HG02678 (cell line): ENCODE data around the gene SMIM36.
A peak's percentile ranks its signal among the peaks of the same experiment; 100 is the strongest.
"Not testable (repeated sequence)": the region's sequence is repeated elsewhere in the genome, so short reads cannot be mapped to it uniquely, and the experiment has no call there.

Experiments
- ATAC-seq: cut with Tn5 transposase; IDR thresholded peaks from one replicate; pipeline ENCODE4 v1.9.1; 2021; ENCODE audit warnings: mild to moderate bottlenecking, moderate library complexity; ENCODE audit not compliant: unreplicated experiment

Gene SMIM36

DNA sequence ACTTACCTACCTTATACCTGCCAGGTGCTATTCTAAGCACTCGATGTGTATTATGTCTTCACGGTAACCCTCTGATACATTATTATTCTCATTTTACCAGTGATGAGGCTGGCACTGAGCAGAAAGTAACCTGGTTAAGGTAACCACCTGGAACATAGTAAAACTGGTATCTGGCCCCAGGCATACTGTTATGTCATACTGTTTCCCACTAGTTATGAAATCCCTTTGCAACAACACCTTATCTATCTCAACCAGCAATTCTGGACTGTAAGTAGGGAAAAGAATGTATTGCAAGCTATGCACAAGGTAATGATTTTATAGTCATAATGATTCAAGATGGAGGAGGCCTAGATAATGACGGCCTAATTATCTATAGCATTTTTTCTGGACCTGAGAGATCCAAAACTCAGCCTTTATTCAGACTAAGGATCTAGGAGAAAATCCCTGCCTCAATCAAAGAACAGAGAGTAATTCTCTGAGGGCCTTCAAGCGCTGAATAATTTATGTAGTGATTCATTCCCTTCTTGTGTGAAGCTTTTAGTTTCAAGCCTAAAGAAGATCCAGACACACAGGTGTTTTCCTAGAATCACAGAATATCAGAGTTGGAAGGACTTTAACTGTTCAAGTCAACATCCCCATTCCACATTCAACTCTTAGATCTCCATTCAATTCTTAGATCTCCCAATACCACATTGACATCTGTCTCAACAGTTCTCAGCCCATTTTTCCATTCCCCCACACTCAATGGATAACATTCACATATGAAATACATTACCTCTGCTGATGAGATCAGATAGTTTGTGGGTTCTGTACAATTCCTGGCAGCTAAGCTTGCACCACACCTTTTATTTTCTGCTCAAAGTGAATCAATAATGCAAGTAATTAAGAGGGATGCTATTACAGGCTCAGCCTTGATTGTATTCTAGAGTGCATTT lies 74.8 kb downstream of the SMIM36 start:
- peak; percentile 25 for ATAC-seq

DNA sequence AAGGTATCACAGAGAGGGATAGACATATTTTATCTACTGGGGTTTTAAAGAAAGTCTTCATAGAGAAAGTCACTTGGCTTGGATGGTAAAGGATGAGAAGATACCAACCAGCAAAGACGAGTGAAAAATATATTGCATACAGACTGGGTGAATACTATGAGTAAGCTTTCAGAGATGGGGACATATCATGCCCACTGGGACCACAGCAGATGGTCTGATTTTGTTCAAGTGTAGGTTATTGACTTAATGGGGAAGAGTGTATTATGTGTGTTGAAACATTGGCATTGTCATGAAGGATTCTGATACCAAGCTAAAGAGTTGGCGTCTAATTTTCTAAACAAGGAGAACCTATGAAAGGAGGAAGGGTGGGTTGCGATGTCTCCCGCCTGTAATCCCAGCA lies 75.8 kb downstream of the SMIM36 start:
- no peak for ATAC-seq

DNA sequence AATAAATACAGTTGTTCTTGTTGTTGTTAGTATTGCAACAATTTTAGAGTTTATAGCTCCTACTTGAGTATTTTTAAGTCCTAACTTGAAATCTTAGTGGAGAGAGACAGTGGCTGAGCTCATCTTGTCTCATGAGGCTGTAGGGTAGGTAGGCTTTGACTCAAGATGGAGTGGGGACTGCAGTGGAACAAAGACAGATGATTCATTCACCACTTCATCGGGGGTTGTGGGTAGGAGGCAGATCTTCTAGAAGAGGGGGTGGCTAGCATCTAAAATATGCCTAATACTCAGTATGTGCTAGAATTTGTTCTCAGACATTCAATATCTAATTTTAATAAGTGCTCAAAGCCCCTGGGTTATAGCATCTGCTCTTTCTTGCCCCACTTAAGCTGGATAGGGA lies 76.5 kb downstream of the SMIM36 start:
- no peak for ATAC-seq

DNA sequence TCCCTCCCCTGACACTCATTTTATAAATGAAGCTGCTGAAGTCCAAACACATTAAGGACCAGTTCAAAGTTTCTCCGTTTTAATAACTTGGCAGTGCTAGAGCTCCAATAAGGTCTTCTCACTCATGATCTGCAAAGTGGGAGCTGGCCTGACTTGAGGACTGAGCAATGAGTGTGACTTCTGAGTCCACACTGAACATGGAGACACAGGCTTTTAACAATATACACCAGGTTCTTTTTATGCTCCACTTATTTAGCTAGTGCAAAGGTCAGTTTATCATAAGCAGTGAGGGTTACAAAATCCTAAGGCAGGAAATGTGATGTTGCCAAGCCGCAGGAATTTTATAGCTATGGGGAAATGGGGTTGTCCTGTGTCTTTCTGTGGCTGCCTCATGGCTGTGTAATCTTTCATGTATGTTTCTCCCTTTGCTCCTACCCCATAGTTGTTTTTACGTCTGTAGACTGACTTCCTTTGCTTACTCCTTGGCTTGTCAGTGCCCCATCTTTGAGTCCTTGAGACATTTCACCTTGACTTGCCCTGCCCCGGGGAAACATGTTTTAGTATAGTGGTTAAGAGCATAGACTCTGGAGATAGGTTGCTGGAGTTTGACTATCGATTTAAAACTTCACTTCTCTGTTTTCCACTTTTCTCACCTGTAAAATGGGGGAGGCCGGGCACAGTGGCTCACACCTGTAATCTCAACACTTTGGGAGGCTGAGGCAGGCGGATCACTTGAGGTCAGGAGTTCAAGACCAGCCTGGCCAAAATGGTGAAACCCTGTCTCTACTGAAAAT lies 77.4 kb downstream of the SMIM36 start:
- no peak for ATAC-seq

DNA sequence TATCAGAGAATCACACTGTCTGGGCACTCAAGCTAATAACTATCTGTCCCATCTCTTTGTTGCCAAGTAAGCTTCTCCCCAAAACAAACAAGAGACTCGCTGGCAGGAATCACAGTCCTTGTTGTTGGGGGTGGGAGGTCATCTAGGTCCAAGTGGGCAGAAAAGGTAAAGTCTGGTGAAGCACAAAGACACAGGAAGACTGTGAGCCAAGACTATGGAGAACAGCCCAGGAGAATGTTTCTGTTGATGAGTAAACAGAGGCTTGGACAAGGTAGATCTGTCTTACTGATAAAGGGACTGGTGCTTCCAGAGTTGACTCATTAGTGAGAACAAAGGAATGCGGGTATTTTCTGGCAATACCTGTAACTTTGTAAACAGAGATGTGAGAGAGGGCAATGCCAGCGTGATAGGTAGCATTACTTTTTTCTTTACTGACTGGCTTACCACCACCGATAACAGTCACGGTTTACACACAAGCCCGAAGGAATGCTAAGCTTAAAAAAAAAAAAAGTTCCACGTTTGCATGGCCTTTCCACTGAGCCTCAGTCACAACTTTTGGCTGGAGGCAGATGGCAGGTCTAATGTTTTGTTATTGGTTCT lies 78.1 kb downstream of the SMIM36 start:
- no peak for ATAC-seq

DNA sequence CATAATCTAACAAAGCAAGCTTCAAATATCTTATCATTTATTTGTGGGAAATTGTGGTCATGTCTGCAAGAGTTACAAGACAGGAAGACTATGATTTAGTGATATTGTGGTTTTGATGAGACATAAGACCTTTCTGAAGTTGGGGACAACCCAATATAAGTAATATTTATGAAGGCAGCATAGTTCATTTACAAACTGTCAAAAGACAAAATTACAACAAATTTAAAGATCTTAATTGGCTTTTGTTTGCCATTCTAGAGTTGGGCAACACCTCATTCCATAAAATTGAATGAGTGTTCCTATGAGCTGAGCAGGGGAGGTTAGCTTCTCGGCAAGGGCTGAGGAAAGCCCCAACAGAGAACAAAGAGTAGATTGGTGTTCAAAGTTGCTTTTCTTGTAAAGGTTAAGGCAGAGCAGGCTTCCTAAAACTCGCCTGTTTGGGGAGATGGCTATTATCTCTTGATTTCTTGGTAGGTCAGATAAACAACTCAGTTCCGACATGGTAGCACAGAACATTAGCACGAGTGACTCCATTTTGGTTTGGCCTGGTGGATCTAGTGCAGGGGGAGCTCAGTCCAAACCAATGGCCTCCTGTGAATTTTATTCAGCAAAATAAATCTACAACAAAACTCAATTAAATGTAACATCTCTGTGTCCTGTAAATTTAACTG lies 78.8 kb downstream of the SMIM36 start:
- ATAC-seq, result no peak

DNA sequence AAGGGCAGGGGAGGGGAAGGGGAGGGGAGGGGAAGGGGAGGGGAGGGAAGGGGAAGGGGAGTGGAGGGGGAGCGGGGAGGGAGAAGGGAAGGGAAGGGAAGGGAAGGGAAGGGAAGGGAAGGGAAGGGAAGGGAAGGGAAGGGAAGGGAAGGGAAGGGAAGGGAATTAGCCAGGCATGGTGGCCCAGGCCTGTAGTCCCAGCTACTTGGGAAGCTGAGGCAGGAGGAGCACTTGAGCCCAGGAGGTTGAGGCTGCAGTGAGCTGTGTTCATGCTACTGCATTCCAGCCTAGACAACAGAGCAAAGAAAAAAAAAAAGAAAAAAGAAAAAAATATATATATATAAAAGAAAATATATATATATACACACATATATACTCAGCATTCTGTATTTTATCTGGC lies 79.3 kb downstream of the SMIM36 start:
- not testable (repeated sequence) for ATAC-seq

DNA sequence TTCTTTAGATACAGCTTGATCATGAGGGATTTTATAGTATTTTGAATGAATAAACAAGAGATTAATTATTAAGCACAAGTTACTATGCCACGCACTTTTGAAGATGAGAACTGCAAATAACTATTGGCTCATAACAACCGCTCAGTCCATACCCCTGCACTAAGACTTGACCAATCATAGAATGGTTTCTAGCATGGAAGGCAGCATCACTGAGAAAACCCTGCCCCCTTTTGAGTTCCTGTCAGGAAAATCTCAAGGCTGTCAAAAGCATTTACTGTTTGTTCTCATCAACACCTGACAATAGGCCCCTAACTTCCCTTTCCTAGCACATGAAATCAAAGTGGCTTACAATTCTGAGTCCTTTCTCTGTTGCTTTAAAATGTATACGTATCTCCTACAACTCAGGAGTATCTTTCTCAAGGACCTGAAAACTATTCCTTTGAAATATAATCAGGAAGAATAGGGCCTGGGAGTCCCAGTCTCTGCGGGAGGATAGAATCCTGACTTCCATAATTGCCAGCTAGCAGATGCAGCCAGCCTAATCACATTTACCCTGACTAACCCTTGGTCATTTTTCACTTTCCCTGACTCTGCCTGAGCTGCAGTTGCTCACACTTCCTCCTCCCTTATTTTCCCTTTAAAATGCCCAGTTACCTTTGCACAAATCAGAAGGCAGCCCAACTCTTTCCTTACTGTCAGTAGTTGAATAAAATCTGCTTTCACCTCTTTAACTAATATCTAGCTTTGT lies 80.5 kb downstream of the SMIM36 start:
- ATAC-seq, result no peak

DNA sequence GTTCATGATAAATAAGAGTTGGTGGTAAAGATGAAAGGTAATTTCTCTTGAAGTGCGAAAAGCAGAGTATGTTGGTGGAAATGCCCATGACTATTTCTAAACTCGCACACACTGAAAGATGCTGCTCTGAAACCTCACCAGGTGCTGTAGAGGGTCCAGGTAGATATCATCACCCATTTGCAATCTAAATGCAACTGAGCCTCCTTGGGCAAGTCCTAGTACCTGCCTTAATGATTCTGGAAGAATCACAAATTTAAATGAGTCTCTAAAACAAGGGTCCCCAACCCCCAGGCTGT lies 83.7 kb downstream of the SMIM36 start:
- peak; percentile 33 for ATAC-seq

DNA sequence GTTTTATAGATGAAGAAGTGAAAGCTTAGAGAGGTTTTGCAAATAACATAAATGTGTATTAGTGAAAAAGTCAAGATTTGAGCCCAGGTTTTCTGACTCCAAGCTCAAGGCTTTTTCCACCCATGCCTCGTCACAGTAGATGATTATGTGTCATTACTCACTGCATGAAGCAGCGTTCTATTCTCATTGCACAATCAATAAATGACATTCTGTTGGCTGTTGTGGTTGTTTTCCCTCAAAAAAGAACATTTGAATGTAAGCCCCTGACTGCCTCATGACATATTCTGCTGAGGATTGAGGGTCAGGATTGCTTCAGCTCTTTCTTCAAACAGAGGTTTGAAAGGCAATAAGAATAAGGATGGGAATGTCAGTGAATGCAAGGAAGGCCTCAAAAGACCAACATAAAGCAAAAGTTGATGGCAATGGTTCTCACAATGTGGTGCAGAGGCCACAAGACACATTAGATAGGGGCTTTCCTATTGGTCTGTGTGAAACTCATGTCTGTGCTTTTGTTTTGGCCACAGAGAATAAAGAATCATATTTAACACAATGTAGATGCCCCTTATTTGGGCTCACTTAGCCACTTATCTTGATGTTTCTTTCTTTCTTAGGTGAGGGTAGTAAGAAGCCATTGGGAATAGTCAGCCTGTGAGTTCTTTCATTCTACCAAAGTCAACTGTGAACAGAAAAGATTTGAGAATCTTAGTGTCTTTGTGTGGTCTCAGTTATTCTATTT lies 84.2 kb downstream of the SMIM36 start:
- ATAC-seq, result peak; percentile 65

DNA sequence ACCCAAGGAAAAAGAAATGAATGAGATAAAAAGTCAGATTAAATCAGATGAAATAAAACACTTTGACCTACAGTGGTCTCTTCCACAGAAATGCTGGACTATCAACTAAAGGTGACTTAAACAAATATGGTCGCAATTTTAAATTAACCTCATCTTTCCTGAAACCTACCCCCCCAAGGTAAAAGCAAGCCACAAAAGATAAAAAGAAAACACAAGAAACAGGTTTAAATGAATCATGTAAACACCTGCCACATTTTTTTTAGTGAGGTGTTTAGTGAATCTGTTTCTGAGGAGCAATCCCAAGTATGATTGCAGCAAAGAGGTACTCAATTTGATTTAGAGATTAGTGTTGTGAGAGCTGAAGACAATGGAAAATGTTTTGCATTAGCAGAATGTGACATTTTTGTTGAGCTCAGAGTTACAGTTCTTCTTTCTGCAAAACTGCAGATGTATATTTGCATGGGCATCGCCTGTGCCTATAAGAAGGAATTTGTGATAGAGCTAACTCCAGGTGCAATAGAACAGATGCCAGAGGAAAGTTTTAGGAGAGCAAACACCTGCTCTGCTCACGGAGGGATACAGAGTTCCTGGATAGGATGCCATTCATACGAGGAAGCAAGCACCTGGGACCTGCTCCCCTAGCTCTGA lies 86.2 kb downstream of the SMIM36 start:
- no peak for ATAC-seq

DNA sequence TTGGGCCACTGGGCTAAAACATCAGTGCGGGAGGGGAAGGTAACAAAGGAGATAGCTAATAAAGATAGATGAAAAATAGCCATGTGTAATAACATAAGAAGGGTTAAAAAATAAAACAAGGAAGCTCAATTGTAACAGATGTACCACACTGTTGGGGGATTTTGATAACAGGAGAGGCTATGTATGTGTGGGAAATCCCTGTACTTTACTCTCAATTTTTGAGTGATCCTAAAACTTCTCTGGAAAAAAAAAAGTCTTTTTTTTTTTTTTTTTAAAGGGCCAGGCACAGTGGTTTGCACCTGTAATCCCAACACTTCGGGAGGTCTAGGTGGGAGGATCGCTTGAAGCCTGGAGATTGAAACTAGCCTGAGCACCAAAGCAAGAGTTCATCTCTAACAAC lies 87.7 kb downstream of the SMIM36 start:
- ATAC-seq, result no peak

DNA sequence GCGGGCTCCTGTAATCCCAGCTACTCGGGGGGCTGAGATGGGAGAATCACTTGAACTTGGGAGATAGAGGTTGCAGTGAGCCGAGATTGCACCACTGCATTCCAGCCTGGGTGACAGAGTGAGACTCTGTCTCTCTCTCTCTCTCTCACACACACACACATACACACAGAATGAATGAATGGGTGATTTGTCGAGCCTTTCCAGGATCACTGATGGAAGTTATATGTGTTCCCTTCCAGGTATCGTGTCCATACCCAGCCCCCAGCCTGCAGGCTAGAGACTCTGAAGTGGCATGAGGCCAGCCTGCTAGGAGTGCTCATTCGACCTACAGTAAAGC lies 88.5 kb downstream of the SMIM36 start:
- ATAC-seq, result not testable (repeated sequence)

DNA sequence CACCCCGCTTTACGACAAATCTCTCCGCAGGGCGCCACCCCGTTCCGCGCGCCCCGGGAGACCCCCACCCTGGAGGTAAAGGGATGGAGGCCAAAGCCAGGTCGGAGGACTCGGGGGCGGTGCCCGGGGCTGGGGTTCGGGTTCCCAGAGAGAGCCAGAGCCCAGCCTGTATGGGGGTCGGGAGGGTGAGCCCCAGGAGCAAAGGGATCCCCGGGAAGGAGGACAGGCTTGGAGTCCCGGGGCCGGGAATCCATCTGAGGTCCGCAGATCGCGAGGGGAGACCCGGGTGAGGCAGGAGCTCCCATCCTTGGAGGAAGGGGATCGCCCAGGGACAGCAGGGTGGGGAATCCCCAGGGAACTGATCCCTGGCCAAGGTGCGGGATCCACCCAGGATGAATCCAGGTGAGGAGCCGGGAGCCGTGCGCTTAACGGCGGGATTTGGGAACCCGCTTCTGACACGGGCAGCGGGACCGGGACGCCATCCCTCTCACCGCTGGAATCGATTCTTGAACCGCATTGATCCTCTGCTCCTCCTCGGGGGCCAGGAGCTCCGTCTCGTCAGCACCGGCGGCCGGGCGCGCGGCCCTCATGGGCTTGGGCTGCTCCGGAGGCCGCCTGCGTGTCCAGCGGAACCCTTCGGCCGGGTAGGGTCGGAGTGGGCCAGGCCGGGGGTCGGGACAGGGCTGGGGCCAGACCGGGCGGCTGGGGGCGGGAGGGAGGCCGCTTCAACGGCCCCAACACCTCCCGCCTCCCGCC lies 89.9 kb downstream of the SMIM36 start, which contains the start of gene MMD:
TSS of gene MMD (minus strand) at position 657 of the 756 bp plus-strand sequence. CDS start at position 517, 140 bp downstream.
- peak; percentile 5 for ATAC-seq

DNA sequence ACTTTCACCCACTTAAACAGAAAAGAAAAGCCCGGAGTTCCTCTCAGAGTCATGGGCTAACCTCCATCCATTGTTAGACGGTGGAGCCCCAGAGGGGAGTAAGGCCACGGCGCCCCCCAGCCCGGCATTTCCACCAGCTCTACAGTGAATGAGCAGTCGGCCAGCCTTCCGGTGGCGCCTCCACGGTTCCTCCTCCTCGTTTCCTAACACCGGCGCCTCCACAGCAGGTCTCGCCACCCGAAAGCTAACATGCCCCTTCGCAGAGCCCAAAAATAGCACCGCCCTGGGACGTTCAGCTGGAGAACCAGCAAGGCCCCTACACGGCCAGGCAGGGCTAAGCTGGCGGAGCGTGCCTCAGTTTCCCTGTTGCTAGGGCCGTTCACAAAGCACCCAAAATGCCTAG lies 90.5 kb downstream of the SMIM36 start:
- no peak for ATAC-seq

DNA sequence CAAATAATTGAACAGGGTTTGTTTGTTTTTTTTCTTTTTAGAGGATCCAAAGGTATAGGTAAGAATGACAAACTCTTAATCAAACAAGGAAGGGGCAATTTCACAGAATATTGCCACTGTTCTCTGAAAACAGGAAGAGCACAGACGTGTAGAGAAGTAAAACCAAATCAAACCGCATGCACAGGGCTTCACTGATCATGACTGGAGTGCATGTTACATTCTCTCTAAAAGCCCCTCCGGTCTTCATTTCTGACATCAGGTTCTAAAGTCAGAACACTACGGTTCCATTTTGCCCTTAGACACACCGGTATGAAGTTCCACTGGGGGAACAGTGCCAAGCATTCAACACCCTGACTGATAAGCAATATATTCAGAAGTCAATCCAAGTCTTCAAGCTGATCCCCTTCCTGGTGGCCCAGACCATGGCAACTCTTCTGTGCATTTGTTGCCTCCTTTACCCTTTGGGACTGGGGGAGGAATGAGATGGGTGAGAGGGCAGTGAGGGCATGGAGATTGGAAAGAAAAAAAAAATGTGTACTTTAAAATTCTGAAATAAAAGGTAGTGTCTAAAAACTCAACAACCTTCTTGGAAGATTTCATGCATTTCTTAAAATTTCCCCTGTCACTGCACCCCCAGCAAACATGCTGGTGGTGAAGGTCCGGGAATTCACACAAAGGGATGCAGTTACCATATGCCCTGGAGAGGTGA lies 91.0 kb downstream of the SMIM36 start:
- ATAC-seq, result peak; percentile 35

DNA sequence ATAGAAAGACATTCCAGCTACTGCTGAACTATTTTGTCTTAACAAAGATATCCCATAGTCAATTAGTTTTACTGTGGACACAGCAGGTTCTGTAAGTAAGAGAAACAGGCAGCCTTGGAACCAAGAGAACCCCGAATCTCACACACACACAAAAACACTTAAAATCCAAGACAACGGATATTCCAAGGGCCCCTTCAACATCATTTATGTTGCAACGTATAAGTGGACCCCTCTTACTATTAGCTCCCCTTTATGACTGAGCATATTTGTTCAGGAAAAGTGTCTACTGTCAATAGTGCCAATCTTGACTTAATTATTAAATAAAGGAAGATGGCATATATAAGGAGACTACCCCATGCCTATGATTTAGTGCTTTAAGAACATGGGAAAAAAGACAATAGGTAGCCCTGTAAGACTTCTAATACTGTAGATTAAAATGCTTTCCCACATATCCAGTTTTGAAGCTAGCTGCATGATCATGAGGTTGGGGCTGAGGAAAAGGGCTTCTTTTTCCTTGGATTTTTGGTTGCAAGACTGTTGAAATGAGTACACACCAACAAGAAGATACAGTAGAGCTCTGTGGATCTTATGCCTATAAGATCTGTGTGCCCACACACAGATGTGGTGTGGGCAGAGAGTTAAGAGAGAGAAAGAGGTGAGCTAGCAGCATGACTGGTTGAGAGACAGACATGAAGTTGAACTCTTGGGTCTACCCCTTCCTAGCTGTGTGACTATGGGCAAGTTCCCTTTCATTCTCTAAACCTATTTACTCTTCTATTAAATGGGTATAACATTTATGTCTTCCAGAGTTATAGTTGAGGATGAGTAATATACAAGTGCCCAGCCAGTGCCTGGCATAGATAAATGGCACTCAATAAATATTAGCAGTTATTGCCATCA lies 92.6 kb downstream of the SMIM36 start:
- no peak for ATAC-seq
